Kidney (tissue), 14 donors: ENCODE data around the gene CAPRIN1. TPM values are rescaled to one million over a fixed set of nuclear protein-coding genes. Genes with fewer than 3 reads are reported as not detected.

Experiments used
- DNase-seq, 5 donors: peaks; one replicate each; pipeline ENCODE4 v3.0.0-alpha.2; 2013 to 2020
- FAIRE-seq: peaks from 2 replicates; lab custom pipeline; 2012; peaks lifted over from hg19 to GRCh38; lab: Jason Lieb, UNC
- H3K27ac ChIP-seq, 2 donors: one replicate each; pipeline ENCODE4 v1.7.0; 2013; ENCODE audit warnings: low read depth in 2 of 2, low read length in 2 of 2, inconsistent platforms in 1 of 2
- H3K27me3 ChIP-seq: one replicate; pipeline ENCODE4 v1.7.1; 2013; ENCODE audit warnings: low read length, inconsistent platforms; ENCODE audit not compliant: control insufficient read depth, insufficient read depth
- H3K36me3 ChIP-seq, 3 donors: one replicate each; pipeline versions ENCODE4 v1.7.0 to v1.7.1; 2013; ENCODE audit warnings: low read length in 3 of 3, control low read depth in 1 of 3, inconsistent platforms in 1 of 3; ENCODE audit not compliant: insufficient read depth in 3 of 3, control insufficient read depth in 2 of 3
- H3K4me1 ChIP-seq, 3 donors: one replicate each; pipeline versions ENCODE4 v1.7.0 to v1.7.1; 2013; ENCODE audit warnings: low read length in 3 of 3, inconsistent platforms in 1 of 3, low read depth in 1 of 3; ENCODE audit not compliant: control insufficient read depth in 2 of 3, insufficient read depth in 2 of 3
- H3K4me3 ChIP-seq, 3 donors: one replicate each; pipeline versions ENCODE4 v1.7.0 to v1.8.1; 2013; ENCODE audit warnings: low read length in 3 of 3, control low read depth in 1 of 3, inconsistent platforms in 1 of 3
- H3K9ac ChIP-seq, 3 donors: one replicate each; pipeline versions ENCODE4 v1.7.0 to v1.7.1; 2013; ENCODE audit warnings: low read length in 3 of 3, control low read depth in 1 of 3, inconsistent platforms in 1 of 3
- H3K9me3 ChIP-seq, 3 donors: one replicate each; pipeline versions ENCODE4 v1.7.0 to v1.7.1; 2013; ENCODE audit warnings: low read length in 3 of 3, control low read depth in 1 of 3, inconsistent platforms in 1 of 3; ENCODE audit not compliant: control insufficient read depth in 2 of 3, insufficient read depth in 1 of 3
- intact Hi-C: fragments of 100-400 bp; cut with DNase I; formaldehyde crosslinking; loops from one replicate; pipeline ENCODE4 v1.11.1; 2022
- polyA plus RNA-seq: library from polyadenylated mRNA; stranded (reverse); fragments of 350-450 nt; fragmentation: Illumina TruSeq; extraction: RNeasy Lipid Tissue Mini Kit (QIAGEN cat#74804); gene quantifications from one replicate; pipeline ENCODE4 v1.2.3, GENCODE V29; 2014; ENCODE audit warnings: low read depth, low replicate concordance; ENCODE audit not compliant: insufficient read depth
- total RNA-seq: library from RNA; stranded (reverse); fragmentation: NEBNext Ultra II Directional; extraction: Animal tissue kit (Norgen Biotek cat#: 25700); gene quantifications from one replicate; pipeline ENCODE4 v1.2.1, GENCODE V29; 2021
- TF ChIP-seq, protein P1 (sequence below): IDR thresholded peaks from 3 replicates; pipeline ENCODE4 v1.5.1; 2012; ENCODE audit warnings: mild to moderate bottlenecking, moderate library complexity, borderline replicate concordance; ENCODE audit not compliant: insufficient read depth; ENCODE audit errors: extremely low read depth
- donor health status: control.
- donor health status: control.
- donor health status: control.
- donor health status: control.
- donor health status: control.
- donor health status: DM: yes; HTN: yes; CAD: no.
- donor health status: Normal renal cell carcinoma (clear cell type).

The CAPRIN1 gene
- total and polyA plus RNA-seq, 2 donors from 2014 or later: 83.3 to 174 TPM

DNA sequence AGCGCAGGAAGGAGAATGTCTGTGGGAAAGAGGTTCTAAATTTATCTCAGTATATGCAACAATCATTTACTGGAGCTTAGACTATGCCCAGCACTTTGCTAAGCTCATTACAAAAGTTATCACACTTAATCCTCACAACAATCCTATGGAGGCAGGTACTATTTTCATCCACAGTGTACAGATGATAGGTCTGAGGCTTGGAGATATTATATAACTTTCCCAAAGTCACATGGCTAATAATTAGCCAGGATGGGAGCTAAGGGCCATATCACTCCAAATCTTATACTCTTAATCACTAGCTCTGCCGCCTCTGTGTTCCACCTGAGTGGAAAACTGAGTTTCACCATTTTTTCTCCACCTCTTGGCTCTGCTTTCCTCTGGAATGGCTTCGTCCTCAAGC, 47.3 kb upstream of the CAPRIN1 start:
- Histone ChIP-seq H3K36me3 (no peaks in the 10 kb centered on the region), H3K4me1 (peaks cover 0 to 5% (median 4%) of the 10 kb centered on the region in 3 donors), H3K27ac (no peak overlapping the region), H3K9me3 (no peaks in the 10 kb centered on the region), H3K4me3 (no peak overlapping the region), H3K9ac (no peak overlapping the region), H3K27me3 (no peaks in the 10 kb centered on the region)
- TF ChIP-seq, protein P1, sequence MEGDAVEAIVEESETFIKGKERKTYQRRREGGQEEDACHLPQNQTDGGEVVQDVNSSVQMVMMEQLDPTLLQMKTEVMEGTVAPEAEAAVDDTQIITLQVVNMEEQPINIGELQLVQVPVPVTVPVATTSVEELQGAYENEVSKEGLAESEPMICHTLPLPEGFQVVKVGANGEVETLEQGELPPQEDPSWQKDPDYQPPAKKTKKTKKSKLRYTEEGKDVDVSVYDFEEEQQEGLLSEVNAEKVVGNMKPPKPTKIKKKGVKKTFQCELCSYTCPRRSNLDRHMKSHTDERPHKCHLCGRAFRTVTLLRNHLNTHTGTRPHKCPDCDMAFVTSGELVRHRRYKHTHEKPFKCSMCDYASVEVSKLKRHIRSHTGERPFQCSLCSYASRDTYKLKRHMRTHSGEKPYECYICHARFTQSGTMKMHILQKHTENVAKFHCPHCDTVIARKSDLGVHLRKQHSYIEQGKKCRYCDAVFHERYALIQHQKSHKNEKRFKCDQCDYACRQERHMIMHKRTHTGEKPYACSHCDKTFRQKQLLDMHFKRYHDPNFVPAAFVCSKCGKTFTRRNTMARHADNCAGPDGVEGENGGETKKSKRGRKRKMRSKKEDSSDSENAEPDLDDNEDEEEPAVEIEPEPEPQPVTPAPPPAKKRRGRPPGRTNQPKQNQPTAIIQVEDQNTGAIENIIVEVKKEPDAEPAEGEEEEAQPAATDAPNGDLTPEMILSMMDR: no peak
- DNase-seq (no peak), FAIRE-seq (no peak)
- intact Hi-C loops: no loop called here

DNA sequence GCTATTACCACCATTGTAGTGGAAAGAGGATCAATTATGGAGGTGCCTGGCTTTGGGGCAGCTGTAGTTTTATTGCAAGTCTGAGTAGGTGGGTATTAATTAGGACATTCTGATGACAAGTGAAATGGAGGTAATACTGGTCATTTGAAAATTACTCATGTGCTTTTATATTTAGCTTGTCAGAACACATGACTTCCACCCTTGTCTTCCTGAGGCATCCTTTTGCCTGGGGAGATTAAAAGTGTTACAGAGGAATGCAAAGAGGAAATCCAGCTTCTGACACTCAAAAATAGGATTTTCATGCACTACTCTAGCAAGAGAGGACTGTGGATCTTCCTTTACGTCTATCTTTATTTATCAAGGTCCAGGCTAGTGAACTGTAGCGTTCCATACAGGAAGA, 44.7 kb upstream of the CAPRIN1 start:
- DNase-seq (no peak), FAIRE-seq (no peak)
- no peaks in the 10 kb centered on the region for H3K36me3 ChIP-seq
- no peaks in the 10 kb centered on the region for H3K27me3 ChIP-seq
- H3K4me1 ChIP-seq: peaks cover 0 to 5% (median 4%) of the 10 kb centered on the region in 3 donors
- intact Hi-C loops: no loop called here
- H3K4me3 ChIP-seq: no peak overlapping the region
- H3K9me3 ChIP-seq: no peaks in the 10 kb centered on the region
- H3K27ac ChIP-seq: no peak overlapping the region
- TF ChIP-seq, protein P1: no peak
- H3K9ac ChIP-seq: no peak overlapping the region

DNA sequence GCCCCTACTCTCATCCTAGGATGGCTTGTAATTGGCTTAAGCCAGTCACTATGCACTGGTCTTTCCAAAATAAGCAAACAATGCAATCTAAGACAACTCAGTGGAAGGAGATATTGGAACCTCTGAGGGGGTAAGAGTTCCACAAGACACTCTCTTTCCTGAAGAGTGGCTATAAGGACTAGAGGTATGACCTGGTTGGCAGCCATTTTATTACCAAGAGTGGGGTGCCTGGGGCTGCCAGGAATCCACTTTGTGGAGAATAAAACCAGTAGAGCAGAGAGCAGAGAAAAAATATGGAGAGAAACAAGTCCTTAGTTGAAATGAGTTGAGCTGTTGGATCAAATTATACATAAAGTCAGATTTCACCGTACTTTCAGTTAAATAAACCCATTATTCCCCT, 38.8 kb upstream of the CAPRIN1 start:
- DNase-seq (no peak), FAIRE-seq (no peak)
- Histone ChIP-seq H3K9ac (no peak overlapping the region), H3K36me3 (no peaks in the 10 kb centered on the region), H3K27ac (no peak overlapping the region), H3K4me1 (no peaks in the 10 kb centered on the region), H3K4me3 (no peak overlapping the region), H3K9me3 (no peaks in the 10 kb centered on the region), H3K27me3 (no peaks in the 10 kb centered on the region)
- TF ChIP-seq, protein P1: no peak
- intact Hi-C loops: no loop called here
